K562 (cell line): ENCODE data around the gene HMX2. TPM values are rescaled to one million over a fixed set of nuclear protein-coding genes. Genes with fewer than 3 reads are reported as not detected.

Experiments used
- ATAC-seq: fragments of 200-7000 bp; cut with Tn5 transposase; 3 replicates; pipeline ENCODE4 v1.9.1; 2020; ENCODE audit warnings: moderate library complexity
- BruUV-seq: library from RNA; stranded (reverse); fragments of 400-500 nt; replicated peaks from 2 replicates; lab custom pipeline; 2021; lab: Mats Ljungman, UMichigan
- CTCF ChIA-PET: fragments of 300-600 bp; formaldehyde crosslinking; extraction: SDS; loops from one replicate; lab custom pipeline; 2021; ENCODE audit warnings: low intra/inter-chr PET ratio; lab: Yijun Ruan, JAX
- POLR2A ChIA-PET: fragments of 300-600, 350-650 bp; sonication (Branson Sonifier 250); formaldehyde crosslinking; extraction: SDS; loops from one replicate; lab custom pipeline; 2021; ENCODE audit warnings: antibody characterized with exemption, inconsistent platforms; lab: Yijun Ruan, JAX
- DNase-seq, 4 experiments: peaks; one replicate each; pipeline versions ENCODE4 v3.0.0 to v3.0.0-alpha.2; 2011 to 2018; ENCODE audit warnings: low spot score in 3 of 4, mixed read lengths in 3 of 4; ENCODE audit errors: extremely low read depth in 1 of 4
- FAIRE-seq: peaks from 2 replicates; lab custom pipeline; 2011; peaks lifted over from hg19 to GRCh38; lab: Jason Lieb, UNC
- H2AFZ ChIP-seq: 2 replicates; pipeline ENCODE4 v1.6.0; 2011; ENCODE audit warnings: low read depth, low read length, control low read depth, inconsistent platforms
- H3K27ac ChIP-seq: fragments of 200-600 bp; 3 replicates; pipeline ENCODE4 v1.8.0; 2011; ENCODE audit warnings: low read depth, mild to moderate bottlenecking, control low read depth, inconsistent platforms, low read length, moderate library complexity, mixed read lengths; ENCODE audit errors: extremely low read depth
- H3K27me3 ChIP-seq, 2 experiments: fragments of 300-600 bp in 1 of 2; 2 replicates in 1 of 2; 3 replicates in 1 of 2; pipeline versions ENCODE4 v1.6.0 to v1.8.0; 2011; ENCODE audit warnings: inconsistent platforms in 2 of 2, low read length in 2 of 2, mild to moderate bottlenecking in 1 of 2, mixed read lengths in 1 of 2, moderate library complexity in 1 of 2; ENCODE audit not compliant: control insufficient read depth in 2 of 2, insufficient read depth in 2 of 2
- H3K36me3 ChIP-seq: fragments of 300-600 bp; 3 replicates; pipeline ENCODE4 v1.8.0; 2011; ENCODE audit warnings: mild to moderate bottlenecking, low read length, inconsistent platforms; ENCODE audit not compliant: control insufficient read depth, insufficient read depth
- H3K4me1 ChIP-seq, 2 experiments: fragments of 200-600 bp in 1 of 2; replicated peaks in 1 of 2; 2 replicates in 1 of 2; 3 replicates in 1 of 2; pipeline versions ENCODE4 v1.5.1 to v1.8.0; 2011; ENCODE audit warnings: inconsistent platforms in 2 of 2, low read length in 2 of 2, mild to moderate bottlenecking in 1 of 2, mixed read lengths in 1 of 2, moderate library complexity in 1 of 2; ENCODE audit not compliant: control insufficient read depth in 2 of 2, insufficient read depth in 2 of 2
- H3K4me2 ChIP-seq: 2 replicates; pipeline ENCODE4 v1.6.1; 2011; ENCODE audit warnings: low read length, control low read depth, inconsistent platforms, mixed read lengths; ENCODE audit not compliant: insufficient read depth
- H3K4me3 ChIP-seq: fragments of 200-600 bp; sonication (generic), shearing (Covaris generic); 2 replicates; pipeline ENCODE4 v1.5.1; 2016; ENCODE audit warnings: control low read depth, inconsistent platforms
- H3K79me2 ChIP-seq: fragments of 200-600 bp; 3 replicates; pipeline ENCODE4 v1.8.0; 2011; ENCODE audit warnings: low read length, inconsistent platforms; ENCODE audit not compliant: control insufficient read depth, insufficient read depth
- H3K9ac ChIP-seq, 2 experiments: 2 replicates each; pipeline versions ENCODE4 v1.6.0 to v1.6.1; 2011; ENCODE audit warnings: low read depth in 2 of 2, low read length in 2 of 2, control low read depth in 1 of 2, inconsistent platforms in 1 of 2, mild to moderate bottlenecking in 1 of 2, mixed read lengths in 1 of 2; ENCODE audit not compliant: insufficient read depth in 1 of 2
- H3K9me1 ChIP-seq: one replicate; pipeline ENCODE4 v1.6.0; 2011; ENCODE audit warnings: inconsistent platforms, mild to moderate bottlenecking, low read length, moderate library complexity; ENCODE audit not compliant: control insufficient read depth, insufficient read depth
- H3K9me3 ChIP-seq: replicated peaks from 2 replicates; pipeline ENCODE4 v1.5.1; 2011; ENCODE audit warnings: low read depth, low read length, inconsistent platforms; ENCODE audit not compliant: control insufficient read depth, insufficient read depth
- H4K20me1 ChIP-seq: replicated peaks from 2 replicates; pipeline ENCODE4 v1.6.1; 2011; ENCODE audit warnings: low read length, inconsistent platforms, mixed read lengths; ENCODE audit not compliant: control insufficient read depth, insufficient read depth
- BRD9 ChIP-seq: fragments of 450-650 bp; IDR thresholded peaks from 2 replicates; pipeline ENCODE4 v1.6.1; 2018; ENCODE audit warnings: low read depth; ENCODE audit not compliant: partially characterized antibody
- CBX3 ChIP-seq, 2 experiments: IDR thresholded peaks; 1 replicate in 1 of 2; 2 replicates in 1 of 2; pipeline ENCODE4 v1.6.1; 2012; ENCODE audit warnings: inconsistent platforms in 2 of 2, low read length in 2 of 2, borderline replicate concordance in 1 of 2, control low read depth in 1 of 2
- L3MBTL2 ChIP-seq: fragments of 450-650 bp; IDR thresholded peaks from 2 replicates; pipeline ENCODE4 v1.6.1; 2016; ENCODE audit warnings: mild to moderate bottlenecking, moderate library complexity
- PHF20 ChIP-seq: fragments of 450-650 bp; IDR thresholded peaks from 2 replicates; pipeline ENCODE4 v1.6.1; 2018; ENCODE audit not compliant: partially characterized antibody
- TEAD4 ChIP-seq, 2 experiments: sonication (generic) in 1 of 2; formaldehyde crosslinking in 1 of 2; IDR thresholded peaks; 2 replicates each; pipeline versions ENCODE4 v1.6.1 to v1.8.0; 2012 to 2022; ENCODE audit warnings: borderline replicate concordance in 1 of 2, inconsistent platforms in 1 of 2, low read length in 1 of 2, mild to moderate bottlenecking in 1 of 2, missing genetic modification reagents in 1 of 2
- ZNF24 ChIP-seq: fragments of 450-650 bp; IDR thresholded peaks from 2 replicates; pipeline ENCODE4 v1.6.1; 2016
- ZNF561 ChIP-seq: fragments of 450-650 bp; formaldehyde crosslinking; conservative IDR thresholded peaks from 2 replicates; pipeline ENCODE4 v1.4.0; 2020; ENCODE audit warnings: mild to moderate bottlenecking, moderate library complexity
- WGBS: fragments of 100-300 bp; shearing (Covaris generic); methylation state at CpG from one replicate; pipeline ENCODE4 v1.1.6; 2016; ENCODE audit warnings: low coverage, mixed read lengths; ENCODE audit not compliant: insufficient coverage; ENCODE audit errors: missing lambda C conversion rate; 5-methylcytosine and 5-hydroxymethylcytosine counted together
- in situ Hi-C: fragments of 300-500 bp; cut with MboI; formaldehyde crosslinking; loops from 4 replicates; pipeline ENCODE4 v1.15.0; 2018; ENCODE audit warnings: inconsistent platforms, mixed read lengths
- intact Hi-C: fragments of 100-400 bp; cut with micrococcal nuclease; formaldehyde crosslinking; loops from 2 replicates; pipeline ENCODE4 v1.14.2; 2022
- polyA plus RNA-seq, 8 experiments: library from polyadenylated mRNA; depleted of rRNA in 4 of 8; stranded (reverse) in 5 of 8; unstranded in 3 of 8; fragments of >200 nt; fragmentation: Nextera tagmentation in 2 of 8; fragmentation: Illumina TruSeq in 1 of 8; extraction: Ambion mirVana in 2 of 8; extraction: Trizol in 1 of 8; gene quantifications; 2 replicates each; pipeline versions ENCODE4 v1.2.1 to v1.2.3, GENCODE V29; 2011 to 2014; ENCODE audit warnings: inconsistent platforms in 1 of 8, missing spikeins in 1 of 8
- total RNA-seq, 7 experiments: library from RNA; depleted of rRNA in 6 of 7; stranded (reverse); fragments of >200 nt in 6 of 7; fragmentation: Illumina TruSeq in 2 of 7; extraction: Trizol in 2 of 7; gene quantifications; 2 replicates each; pipeline versions ENCODE4 v1.2.1 to v1.2.3, GENCODE V29; 2011 to 2021; ENCODE audit warnings: low replicate concordance in 1 of 7
- TF ChIP-seq, protein P1 (sequence below), 2 experiments: fragments of 200-800 bp in 1 of 2; sonication (Bioruptor generic) in 1 of 2; sonication (generic) in 1 of 2; formaldehyde crosslinking in 1 of 2; IDR thresholded peaks in 1 of 2; conservative IDR thresholded peaks in 1 of 2; 2 replicates each; pipeline versions ENCODE4 v1.5.0 to v1.6.1; 2016 to 2020; ENCODE audit warnings: missing compliant biosample characterization in 1 of 2, missing genetic modification characterization in 1 of 2, missing genetic modification reagents in 1 of 2
- TF ChIP-seq, protein P2 (sequence below): fragments of 200-800 bp; sonication (Bioruptor generic); IDR thresholded peaks from 2 replicates; pipeline ENCODE4 v1.6.1; 2017; ENCODE audit warnings: missing genetic modification characterization, missing compliant biosample characterization
- TF ChIP-seq, protein P3 (sequence below): fragments of 250-450 bp; sonication (Bioruptor Pico); IDR thresholded peaks from 2 replicates; pipeline ENCODE4 v1.4.0; 2020; ENCODE audit warnings: mild to moderate bottlenecking, moderate library complexity, borderline replicate concordance
- TF ChIP-seq, protein P4 (sequence below): fragments of 450-650 bp; formaldehyde crosslinking; IDR thresholded peaks from 2 replicates; pipeline ENCODE4 v1.4.0; 2022; ENCODE audit warnings: missing genetic modification characterization

Gene HMX2
- total and polyA plus RNA-seq, 9 of the 15 experiments (the other 6 are each of a cell fraction or from before 2014, with no cell fraction given) = 0.07 to 0.58 (median 0.09) TPM; not detected in 2

DNA sequence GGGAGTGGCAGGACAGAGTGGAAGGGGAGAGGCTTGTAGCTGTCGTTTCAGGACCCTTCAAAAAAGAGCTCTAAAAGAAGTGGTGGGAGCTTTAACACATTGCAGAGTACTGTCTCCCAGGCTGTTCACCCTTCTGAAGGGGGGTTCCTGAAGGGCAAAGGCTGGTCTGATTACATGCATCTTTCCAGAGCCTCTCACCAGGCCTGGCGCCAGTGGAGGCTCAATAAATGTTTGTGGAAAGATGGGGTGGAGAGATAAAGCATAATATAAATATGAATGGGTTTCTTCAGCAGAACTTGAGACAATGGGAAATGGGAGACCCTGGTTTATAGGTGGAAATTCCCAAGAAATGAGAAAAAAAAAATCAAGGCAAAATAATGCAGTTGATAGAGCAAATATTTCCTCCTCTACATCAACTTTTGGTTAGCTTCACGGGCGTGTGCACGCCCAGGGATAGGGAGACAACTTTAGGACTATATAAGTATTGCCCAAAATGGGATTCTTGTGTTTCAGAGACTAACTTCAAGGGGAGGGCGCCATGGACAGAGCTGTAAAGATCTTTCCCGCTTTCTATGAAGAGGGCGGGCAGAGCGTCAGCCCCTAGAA, 5.7 kb downstream of the HMX2 start:
- POLR2A ChIA-PET = interaction anchor here (0.6 to 2.9 kb wide), 12 partner anchors 8 to 41 kb away, joined by 3 to 34 read pairs (median 4); no protein-coding TSS in a partner anchor
- CTCF ChIA-PET = no interaction called here
- Histone ChIP-seq H3K9ac (peak overlapping the region in 1 of 2 experiments; percentile 99; a peak in 2 of 4 replicates), H3K4me3 (no peak overlapping the region), H3K9me1 (no peaks in the 10 kb centered on the region), H3K27me3 (no peaks in the 10 kb centered on the region), H4K20me1 (peaks cover 10% of the 10 kb centered on the region), H3K4me1 (peaks cover 14 to 19% of the 10 kb centered on the region in 2 experiments; a peak in 3 of 5 replicates), H3K79me2 (peaks cover 45% of the 10 kb centered on the region), H3K36me3 (peaks cover 39% of the 10 kb centered on the region), H3K4me2 (no peak overlapping the region; the same call in 1 of the 2 replicates), H3K27ac (peak overlapping the region; percentile 66), H2AFZ (peak overlapping the region; percentile 84), H3K9me3 (no peaks in the 10 kb centered on the region)
- no peak for FAIRE-seq
- DNase-seq = no peak
- no TSS peak for BruUV-seq
- intact Hi-C loops (loop anchor here (1.0 kb wide), 1 partner anchor 14 kb away; no protein-coding TSS in a partner anchor), in situ Hi-C loops (no loop called here)
- 13% methylated on average over 8 of the region's 9 CpGs for WGBS
- ATAC-seq = no peak
- TF ChIP-seq TEAD4 (IDR thresholded peaks at IDR 0.05; ENCODE audit: low read length) = no peak
- no peak for TF ChIP-seq TEAD4 (CRISPR knock-in tag; IDR thresholded peaks at IDR 0.05; ENCODE audit: borderline replicate concordance)
- peak; percentile 6 for TF ChIP-seq PHF20
- TF ChIP-seq CBX3 (IDR thresholded peaks at IDR 0.05; ENCODE audit: borderline replicate concordance in 1 of 2, low read length in 2 of 2) = peak in 1 of 2 experiments; percentile 48; a peak in 1 of 3 replicates
- TF ChIP-seq, protein P1, sequence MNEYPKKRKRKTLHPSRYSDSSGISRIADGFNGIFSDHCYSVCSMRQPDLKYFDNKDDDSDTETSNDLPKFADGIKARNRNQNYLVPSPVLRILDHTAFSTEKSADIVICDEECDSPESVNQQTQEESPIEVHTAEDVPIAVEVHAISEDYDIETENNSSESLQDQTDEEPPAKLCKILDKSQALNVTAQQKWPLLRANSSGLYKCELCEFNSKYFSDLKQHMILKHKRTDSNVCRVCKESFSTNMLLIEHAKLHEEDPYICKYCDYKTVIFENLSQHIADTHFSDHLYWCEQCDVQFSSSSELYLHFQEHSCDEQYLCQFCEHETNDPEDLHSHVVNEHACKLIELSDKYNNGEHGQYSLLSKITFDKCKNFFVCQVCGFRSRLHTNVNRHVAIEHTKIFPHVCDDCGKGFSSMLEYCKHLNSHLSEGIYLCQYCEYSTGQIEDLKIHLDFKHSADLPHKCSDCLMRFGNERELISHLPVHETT (CRISPR knock-in tag; conservative IDR thresholded peaks at IDR 0.05 in 1 of 2, IDR thresholded peaks at IDR 0.05 in 1 of 2) = peak in 1 of 2 experiments; percentile 81; a peak in 1 of 4 replicates
- TF ChIP-seq, protein P2, sequence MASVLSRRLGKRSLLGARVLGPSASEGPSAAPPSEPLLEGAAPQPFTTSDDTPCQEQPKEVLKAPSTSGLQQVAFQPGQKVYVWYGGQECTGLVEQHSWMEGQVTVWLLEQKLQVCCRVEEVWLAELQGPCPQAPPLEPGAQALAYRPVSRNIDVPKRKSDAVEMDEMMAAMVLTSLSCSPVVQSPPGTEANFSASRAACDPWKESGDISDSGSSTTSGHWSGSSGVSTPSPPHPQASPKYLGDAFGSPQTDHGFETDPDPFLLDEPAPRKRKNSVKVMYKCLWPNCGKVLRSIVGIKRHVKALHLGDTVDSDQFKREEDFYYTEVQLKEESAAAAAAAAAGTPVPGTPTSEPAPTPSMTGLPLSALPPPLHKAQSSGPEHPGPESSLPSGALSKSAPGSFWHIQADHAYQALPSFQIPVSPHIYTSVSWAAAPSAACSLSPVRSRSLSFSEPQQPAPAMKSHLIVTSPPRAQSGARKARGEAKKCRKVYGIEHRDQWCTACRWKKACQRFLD = peak; percentile 88; the same call in 1 of the 2 replicates
- no peak for TF ChIP-seq BRD9
- TF ChIP-seq, protein P3, sequence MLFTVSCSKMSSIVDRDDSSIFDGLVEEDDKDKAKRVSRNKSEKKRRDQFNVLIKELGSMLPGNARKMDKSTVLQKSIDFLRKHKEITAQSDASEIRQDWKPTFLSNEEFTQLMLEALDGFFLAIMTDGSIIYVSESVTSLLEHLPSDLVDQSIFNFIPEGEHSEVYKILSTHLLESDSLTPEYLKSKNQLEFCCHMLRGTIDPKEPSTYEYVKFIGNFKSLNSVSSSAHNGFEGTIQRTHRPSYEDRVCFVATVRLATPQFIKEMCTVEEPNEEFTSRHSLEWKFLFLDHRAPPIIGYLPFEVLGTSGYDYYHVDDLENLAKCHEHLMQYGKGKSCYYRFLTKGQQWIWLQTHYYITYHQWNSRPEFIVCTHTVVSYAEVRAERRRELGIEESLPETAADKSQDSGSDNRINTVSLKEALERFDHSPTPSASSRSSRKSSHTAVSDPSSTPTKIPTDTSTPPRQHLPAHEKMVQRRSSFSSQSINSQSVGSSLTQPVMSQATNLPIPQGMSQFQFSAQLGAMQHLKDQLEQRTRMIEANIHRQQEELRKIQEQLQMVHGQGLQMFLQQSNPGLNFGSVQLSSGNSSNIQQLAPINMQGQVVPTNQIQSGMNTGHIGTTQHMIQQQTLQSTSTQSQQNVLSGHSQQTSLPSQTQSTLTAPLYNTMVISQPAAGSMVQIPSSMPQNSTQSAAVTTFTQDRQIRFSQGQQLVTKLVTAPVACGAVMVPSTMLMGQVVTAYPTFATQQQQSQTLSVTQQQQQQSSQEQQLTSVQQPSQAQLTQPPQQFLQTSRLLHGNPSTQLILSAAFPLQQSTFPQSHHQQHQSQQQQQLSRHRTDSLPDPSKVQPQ (CRISPR knock-in tag) = no peak
- no peak for TF ChIP-seq ZNF24
- TF ChIP-seq ZNF561 (CRISPR knock-in tag) = no peak
- TF ChIP-seq, protein P4, sequence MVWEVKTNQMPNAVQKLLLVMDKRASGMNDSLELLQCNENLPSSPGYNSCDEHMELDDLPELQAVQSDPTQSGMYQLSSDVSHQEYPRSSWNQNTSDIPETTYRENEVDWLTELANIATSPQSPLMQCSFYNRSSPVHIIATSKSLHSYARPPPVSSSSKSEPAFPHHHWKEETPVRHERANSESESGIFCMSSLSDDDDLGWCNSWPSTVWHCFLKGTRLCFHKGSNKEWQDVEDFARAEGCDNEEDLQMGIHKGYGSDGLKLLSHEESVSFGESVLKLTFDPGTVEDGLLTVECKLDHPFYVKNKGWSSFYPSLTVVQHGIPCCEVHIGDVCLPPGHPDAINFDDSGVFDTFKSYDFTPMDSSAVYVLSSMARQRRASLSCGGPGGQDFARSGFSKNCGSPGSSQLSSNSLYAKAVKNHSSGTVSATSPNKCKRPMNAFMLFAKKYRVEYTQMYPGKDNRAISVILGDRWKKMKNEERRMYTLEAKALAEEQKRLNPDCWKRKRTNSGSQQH (CRISPR knock-in tag) = no peak
- TF ChIP-seq L3MBTL2 = peak; percentile 99
